ENCODE measurements around the gene DNAH17. TPM values are rescaled to one million over a fixed set of nuclear protein-coding genes. Genes with fewer than 3 reads are reported as not detected.

DNAH17 gene
- total and polyA plus RNA-seq, 2 of the 13 experiments (the other 11 are each of a cell fraction or from before 2014, with no cell fraction given) = 0.86 to 1.6 TPM

DNA sequence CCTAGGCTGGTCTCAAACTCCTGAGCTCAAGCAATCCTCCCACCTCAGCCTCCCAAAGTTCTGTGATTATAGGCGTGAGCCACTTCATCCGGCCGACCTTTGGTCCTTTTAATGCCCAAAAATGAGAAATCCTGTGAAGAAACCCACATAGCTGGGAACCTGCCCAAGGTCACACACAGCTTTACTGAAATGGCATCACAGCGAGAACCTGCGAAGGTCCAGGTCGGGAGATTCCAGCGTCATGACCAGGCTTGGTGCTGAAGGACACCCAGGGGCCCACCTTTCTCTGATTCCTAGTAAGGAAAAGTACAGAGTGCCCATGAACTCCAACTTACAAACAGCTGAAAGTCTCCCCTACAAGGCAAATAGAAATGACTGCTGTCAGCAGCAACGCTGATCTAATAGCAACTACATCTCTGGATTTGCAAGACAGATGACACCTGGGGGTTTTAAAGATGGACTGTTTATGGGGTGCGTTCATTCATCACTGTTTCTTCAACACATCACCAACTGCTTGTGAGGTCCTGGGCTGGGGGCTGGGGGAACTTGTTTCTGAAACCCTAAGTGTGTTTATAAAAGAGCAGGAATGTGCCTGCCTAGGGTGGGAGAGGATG, 24.5 kb upstream of the DNAH17 start:
- CTCF ChIA-PET (ENCODE audit: low intra/inter-chr PET ratio, low total read pairs) = interaction anchor here (1.1 kb wide), 1 partner anchor 10 kb away, joined by 3 read pairs; no protein-coding TSS in a partner anchor
- H3K79me2 ChIP-seq (ENCODE audit: insufficient read depth, low read length) = no peaks in the 10 kb centered on the region
- peak; percentile 100 for FAIRE-seq
- no TSS peak for BruUV-seq (replicated peaks)
- peak overlapping the region; percentile 57 for H3K27ac ChIP-seq (ENCODE audit: extremely low read length, insufficient read depth, low read length)
- H3K4me1 ChIP-seq (ENCODE audit: insufficient read depth, low read length) = peaks cover 66% of the 10 kb centered on the region
- peak overlapping the region; percentile 49 for H3K4me2 ChIP-seq (ENCODE audit: low read depth, low read length)
- H3K27me3 ChIP-seq (ENCODE audit: control insufficient read depth in 1 of 2, insufficient read depth in 2 of 2, low read length in 2 of 2) = no peaks in the 10 kb centered on the region
- H2AFZ ChIP-seq (ENCODE audit: low read length) = no peak overlapping the region
- WGBS (ENCODE audit: low lambda C conversion rate) = 2% methylated on average over 9 of the region's 9 CpGs
- 0 out of 6 replicates have a peak overlapping the region, but pooled peaks of 1 of the 3 experiments have one; percentile 7 for H3K4me3 ChIP-seq (replicated peaks in 1 of 3; ENCODE audit: insufficient read depth in 1 of 3, low read depth in 2 of 3, low read length in 3 of 3)
- POLR2A ChIA-PET = interaction anchor here (0.7 to 3.7 kb wide), 16 partner anchors 9 to 426 kb away, joined by 3 to 134 read pairs (median 4); no protein-coding TSS in a partner anchor
- no peak overlapping the region for H3K9ac ChIP-seq (ENCODE audit: insufficient read depth, low read depth, low read length)
- in situ Hi-C loops (cut with HindIII; ENCODE audit: extremely low pct_ligation_motif_present, low pct_unique_long_range_greater_than_20kb) (loop anchor here (10.0 kb wide), 1 partner anchor 107 kb away; no protein-coding TSS in a partner anchor), intact Hi-C loops (cut with micrococcal nuclease; ENCODE audit: unreplicated experiment) (loop anchor here (1.0 kb wide), 3 partner anchors 9 to 104 kb away; no protein-coding TSS in a partner anchor)
- no peaks in the 10 kb centered on the region for H4K20me1 ChIP-seq (ENCODE audit: insufficient read depth, low read length)
- no peaks in the 10 kb centered on the region for H3K9me3 ChIP-seq (ENCODE audit: low read length)
- peak; percentile 99 for DNase-seq (ENCODE audit: low spot score)
- H3K36me3 ChIP-seq (replicated peaks in 1 of 2; ENCODE audit: control insufficient read depth in 1 of 2, insufficient read depth in 2 of 2, low read length in 2 of 2) = no peaks in the 10 kb centered on the region
- peak; percentile 90 for ATAC-seq
- TF ChIP-seq, protein P1, sequence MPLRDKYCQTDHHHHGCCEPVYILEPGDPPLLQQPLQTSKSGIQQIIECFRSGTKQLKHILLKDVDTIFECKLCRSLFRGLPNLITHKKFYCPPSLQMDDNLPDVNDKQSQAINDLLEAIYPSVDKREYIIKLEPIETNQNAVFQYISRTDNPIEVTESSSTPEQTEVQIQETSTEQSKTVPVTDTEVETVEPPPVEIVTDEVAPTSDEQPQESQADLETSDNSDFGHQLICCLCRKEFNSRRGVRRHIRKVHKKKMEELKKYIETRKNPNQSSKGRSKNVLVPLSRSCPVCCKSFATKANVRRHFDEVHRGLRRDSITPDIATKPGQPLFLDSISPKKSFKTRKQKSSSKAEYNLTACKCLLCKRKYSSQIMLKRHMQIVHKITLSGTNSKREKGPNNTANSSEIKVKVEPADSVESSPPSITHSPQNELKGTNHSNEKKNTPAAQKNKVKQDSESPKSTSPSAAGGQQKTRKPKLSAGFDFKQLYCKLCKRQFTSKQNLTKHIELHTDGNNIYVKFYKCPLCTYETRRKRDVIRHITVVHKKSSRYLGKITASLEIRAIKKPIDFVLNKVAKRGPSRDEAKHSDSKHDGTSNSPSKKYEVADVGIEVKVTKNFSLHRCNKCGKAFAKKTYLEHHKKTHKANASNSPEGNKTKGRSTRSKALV (CRISPR knock-in tag; IDR thresholded peaks at IDR 0.05) = peak; percentile 65; the same call in 1 of the 2 replicates
- TF ChIP-seq ZNF530 (CRISPR knock-in tag; IDR thresholded peaks at IDR 0.05; ENCODE audit: low read depth) (no peak), ZC3H4 (CRISPR knock-in tag; IDR thresholded peaks at IDR 0.05; ENCODE audit: borderline replicate concordance) (no peak), HHEX (CRISPR knock-in tag; IDR thresholded peaks at IDR 0.05) (no peak), MTA1 (CRISPR knock-in tag; IDR thresholded peaks at IDR 0.05; ENCODE audit: borderline replicate concordance) (peak; percentile 96), MZF1 (CRISPR knock-in tag; IDR thresholded peaks at IDR 0.05; ENCODE audit: borderline replicate concordance) (no peak), MED13 (CRISPR knock-in tag; IDR thresholded peaks at IDR 0.05) (peak; percentile 92), ZNF792 (CRISPR knock-in tag; IDR thresholded peaks at IDR 0.05) (peak; percentile 94), TOPORS (CRISPR knock-in tag; IDR thresholded peaks at IDR 0.05) (peak; percentile 61), GABPA (IDR thresholded peaks at IDR 0.05; ENCODE audit: low read depth, low read length) (no peak), GABPA (CRISPR knock-in tag; IDR thresholded peaks at IDR 0.05; ENCODE audit: low read depth) (peak; percentile 63), RBAK (CRISPR knock-in tag; IDR thresholded peaks at IDR 0.05) (no peak), BRCA1 (CRISPR knock-in tag; IDR thresholded peaks at IDR 0.05) (0 out of 2 replicates have a peak, but pooled peaks have one; percentile 69), TP53 (CRISPR knock-in tag; conservative IDR thresholded peaks at IDR 0.05) (peak; percentile 73; the same call in 1 of the 2 replicates), ZNF768 (CRISPR knock-in tag; IDR thresholded peaks at IDR 0.05) (no peak), DMAP1 (CRISPR knock-in tag; IDR thresholded peaks at IDR 0.05) (peak; percentile 60; the same call in 1 of the 2 replicates), ZMYM4 (CRISPR knock-in tag; IDR thresholded peaks at IDR 0.05) (peak; percentile 85)
- TF ChIP-seq, protein P2, sequence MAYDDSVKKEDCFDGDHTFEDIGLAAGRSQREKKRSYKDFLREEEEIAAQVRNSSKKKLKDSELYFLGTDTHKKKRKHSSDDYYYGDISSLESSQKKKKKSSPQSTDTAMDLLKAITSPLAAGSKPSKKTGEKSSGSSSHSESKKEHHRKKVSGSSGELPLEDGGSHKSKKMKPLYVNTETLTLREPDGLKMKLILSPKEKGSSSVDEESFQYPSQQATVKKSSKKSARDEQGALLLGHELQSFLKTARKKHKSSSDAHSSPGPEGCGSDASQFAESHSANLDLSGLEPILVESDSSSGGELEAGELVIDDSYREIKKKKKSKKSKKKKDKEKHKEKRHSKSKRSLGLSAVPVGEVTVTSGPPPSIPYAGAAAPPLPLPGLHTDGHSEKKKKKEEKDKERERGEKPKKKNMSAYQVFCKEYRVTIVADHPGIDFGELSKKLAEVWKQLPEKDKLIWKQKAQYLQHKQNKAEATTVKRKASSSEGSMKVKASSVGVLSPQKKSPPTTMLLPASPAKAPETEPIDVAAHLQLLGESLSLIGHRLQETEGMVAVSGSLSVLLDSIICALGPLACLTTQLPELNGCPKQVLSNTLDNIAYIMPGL (CRISPR knock-in tag; IDR thresholded peaks at IDR 0.05; ENCODE audit: borderline replicate concordance in 1 of 2, low read depth in 1 of 2) = peak; percentile 67 to 76; a peak in 3 of 4 replicates
- TF ChIP-seq, protein P3, sequence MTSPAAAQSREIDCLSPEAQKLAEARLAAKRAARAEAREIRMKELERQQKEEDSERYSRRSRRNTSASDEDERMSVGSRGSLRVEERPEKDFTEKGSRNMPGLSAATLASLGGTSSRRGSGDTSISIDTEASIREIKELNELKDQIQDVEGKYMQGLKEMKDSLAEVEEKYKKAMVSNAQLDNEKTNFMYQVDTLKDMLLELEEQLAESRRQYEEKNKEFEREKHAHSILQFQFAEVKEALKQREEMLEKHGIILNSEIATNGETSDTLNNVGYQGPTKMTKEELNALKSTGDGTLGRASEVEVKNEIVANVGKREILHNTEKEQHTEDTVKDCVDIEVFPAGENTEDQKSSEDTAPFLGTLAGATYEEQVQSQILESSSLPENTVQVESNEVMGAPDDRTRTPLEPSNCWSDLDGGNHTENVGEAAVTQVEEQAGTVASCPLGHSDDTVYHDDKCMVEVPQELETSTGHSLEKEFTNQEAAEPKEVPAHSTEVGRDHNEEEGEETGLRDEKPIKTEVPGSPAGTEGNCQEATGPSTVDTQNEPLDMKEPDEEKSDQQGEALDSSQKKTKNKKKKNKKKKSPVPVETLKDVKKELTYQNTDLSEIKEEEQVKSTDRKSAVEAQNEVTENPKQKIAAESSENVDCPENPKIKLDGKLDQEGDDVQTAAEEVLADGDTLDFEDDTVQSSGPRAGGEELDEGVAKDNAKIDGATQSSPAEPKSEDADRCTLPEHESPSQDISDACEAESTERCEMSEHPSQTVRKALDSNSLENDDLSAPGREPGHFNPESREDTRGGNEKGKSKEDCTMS (CRISPR knock-in tag; conservative IDR thresholded peaks at IDR 0.05) = no peak

Measured in HepG2 (cell line).